NCI-H2227 (cell line): ENCODE results near the gene UBE2D2.

Source experiments
- DNase-seq: peaks from one replicate; lab custom pipeline; 2025; ENCODE audit not compliant: unreplicated experiment; lab: John Stamatoyannopoulos, UW

The UBE2D2 gene

GRCh38 chr5:139659695-139660101, 98.6 kb downstream of the UBE2D2 start:
- no peak for DNase-seq

DNA sequence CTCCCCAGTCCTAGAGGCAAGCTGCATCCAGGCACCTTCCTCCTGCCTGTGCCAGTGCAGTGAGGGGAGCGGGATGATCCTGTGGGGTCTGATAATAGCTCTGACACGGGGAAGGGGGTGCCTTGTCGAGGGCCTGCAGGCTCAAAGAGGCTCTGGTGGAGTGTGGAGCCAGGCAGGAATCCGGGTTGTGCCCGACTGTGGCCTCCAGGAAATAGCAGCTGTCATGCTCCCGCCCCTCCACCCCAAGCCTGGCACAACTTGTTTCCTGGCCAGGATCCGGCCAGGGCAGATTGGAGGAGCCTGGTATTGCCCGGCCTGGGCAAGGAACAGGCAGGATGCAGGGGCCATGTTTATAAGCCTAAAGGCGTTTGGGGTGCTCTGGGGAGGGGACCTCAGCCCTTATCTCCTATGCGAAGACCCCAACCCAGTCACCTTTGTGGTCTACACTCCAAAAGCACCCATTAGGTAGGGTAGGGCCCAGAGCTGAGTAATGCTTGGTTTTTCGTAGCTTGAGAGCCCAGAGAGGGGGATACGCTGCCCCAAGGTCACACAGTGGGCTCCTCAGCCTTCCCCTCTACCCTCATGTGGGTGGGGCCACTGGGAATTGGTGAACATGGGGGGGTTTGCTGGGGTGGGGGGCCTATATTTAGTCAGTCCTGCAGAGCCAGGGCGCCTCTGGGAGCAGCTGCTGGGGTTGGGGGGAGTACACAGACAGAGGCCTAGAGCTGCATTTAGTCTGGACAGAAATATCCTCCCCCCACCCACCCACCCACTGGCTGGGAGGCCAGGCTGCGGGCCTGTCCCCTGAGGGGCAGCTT, 99.2 kb downstream of the UBE2D2 start:
- DNase-seq = no peak

- peak; percentile 25 for DNase-seq
Measured at GRCh38 chr5:139660923-139661814, 100.0 kb downstream of the UBE2D2 start.

DNA sequence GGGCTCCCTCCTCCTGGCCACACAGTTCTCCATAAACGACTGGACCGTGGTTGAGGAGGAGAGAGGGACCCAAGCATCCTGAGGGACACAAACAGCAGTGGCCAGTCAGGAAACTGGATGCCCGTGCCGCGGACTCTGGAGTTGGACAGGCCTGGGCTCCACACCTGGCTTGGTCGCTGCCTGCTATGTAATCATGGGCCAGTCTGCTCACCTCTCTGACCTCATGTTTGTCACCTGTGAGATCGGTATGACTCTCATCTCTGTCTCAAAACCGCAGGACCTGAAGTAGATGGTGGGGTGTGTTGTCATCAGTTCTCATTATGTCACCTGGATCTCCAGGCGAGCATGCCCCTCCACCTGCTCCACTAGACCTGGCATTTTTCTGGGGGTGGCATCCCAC, 101.5 kb downstream of the UBE2D2 start:
- no peak for DNase-seq

DNA sequence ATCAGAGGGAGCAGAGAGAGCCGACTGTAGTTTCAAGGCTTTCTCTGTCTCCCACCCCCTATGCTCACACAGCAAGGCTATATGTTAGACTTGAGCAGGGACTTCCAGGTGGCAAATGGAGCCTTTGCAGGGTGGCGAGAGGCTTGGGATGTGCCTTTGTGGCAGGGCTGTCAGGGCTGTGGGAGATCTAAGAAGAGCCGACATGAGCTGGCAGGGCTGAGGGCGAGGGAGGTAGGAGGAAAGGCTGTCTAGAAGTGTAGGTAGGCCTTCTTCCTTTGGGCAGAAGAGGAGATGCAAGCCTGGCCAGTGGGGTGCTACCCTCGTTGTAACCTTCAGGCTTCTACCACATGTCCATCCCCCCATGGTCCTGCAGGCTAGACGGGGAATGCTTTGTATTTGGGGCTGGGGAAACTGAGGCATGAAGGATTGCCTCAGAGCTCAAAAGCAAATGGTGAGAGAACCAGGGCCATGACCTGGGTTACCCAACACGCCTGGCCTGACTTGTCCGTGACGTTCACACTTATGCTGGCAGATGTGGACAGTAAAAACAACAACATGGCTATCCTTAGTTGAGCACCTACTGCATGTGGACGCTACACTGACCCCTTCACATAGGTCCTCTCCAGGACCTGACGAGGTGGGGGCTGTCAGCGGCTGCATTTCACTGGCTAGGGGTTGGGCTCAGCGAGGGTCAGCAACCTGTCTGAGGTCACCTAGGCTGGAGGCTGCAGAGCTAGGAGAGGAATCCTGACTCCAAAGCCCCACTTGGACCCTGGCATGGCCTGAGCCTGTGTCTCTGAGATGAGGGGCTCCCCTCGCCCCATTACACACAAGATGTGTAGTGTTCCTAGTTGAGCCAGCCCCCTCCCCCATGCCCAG, 102.3 kb downstream of the UBE2D2 start:
- no peak for DNase-seq

GRCh38 chr5:139664086-139664693, 103.1 kb downstream of the UBE2D2 start:
- no peak for DNase-seq

GRCh38 chr5:139664727-139665351, 103.7 kb downstream of the UBE2D2 start:
- DNase-seq = no peak

DNA sequence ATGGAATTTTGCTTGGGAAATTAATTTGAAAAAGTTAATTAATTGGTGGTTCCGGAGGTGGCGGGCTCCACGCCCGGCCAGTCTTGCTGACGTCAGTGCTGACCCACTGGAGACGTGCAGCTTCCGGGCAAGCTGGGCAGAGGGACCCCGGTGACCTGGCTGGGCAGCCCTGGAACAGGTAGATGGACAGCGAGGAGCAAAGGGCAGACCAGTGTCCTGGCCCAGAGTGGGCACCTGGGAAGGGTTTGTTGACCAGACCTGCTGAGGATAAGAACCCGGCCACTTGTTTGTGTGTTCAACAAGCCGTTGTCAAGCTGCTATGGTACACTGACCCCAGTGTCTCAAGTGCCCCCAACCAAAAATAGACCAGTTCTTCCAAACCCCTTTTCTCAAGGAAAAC, 104.5 kb downstream of the UBE2D2 start:
- no peak for DNase-seq

DNA sequence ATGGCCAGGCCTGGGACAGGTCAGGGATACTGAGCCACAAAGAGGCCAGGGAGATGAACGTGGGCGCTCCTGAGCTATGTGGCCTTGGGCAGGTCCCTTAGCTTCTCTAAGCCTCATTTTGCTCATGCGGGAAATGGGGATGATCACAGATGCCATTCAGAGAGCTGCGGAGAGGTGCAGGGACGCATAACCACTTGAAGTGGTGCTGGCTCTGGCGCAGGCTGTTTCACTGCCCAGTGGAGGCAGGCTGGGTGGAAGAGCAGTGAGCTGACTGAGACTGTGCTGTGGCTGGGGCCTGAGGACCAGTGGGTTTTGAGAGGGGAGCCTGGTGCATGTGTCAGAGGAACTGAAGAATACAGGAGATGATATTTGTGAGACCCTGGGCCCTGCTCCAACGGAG, 105.4 kb downstream of the UBE2D2 start:
- no peak for DNase-seq

- no peak for DNase-seq
Measured at GRCh38 chr5:139667001-139667729, 106.0 kb downstream of the UBE2D2 start.

DNA sequence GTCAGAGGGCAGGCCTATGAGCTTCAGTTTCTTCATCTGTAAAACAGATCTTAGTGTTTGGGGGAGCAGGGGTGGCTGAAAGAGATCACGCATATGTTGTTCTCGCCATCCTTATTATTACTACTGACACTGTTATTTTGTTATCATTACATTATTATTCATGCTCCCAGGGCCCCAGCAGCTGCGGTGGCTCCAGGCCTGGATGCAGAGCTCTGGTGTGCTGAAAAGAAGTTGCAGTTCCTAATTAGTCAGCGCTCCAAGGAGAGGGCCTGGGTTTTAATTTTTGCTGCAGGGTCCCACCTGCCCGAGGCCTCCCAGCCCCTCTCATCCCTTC, 106.6 kb downstream of the UBE2D2 start:
- DNase-seq = no peak

- DNase-seq = peak; percentile 37
Measured at GRCh38 chr5:139668064-139668880, 107.1 kb downstream of the UBE2D2 start.

- DNase-seq = no peak
Measured at GRCh38 chr5:139668924-139669661, 108.0 kb downstream of the UBE2D2 start.

DNA sequence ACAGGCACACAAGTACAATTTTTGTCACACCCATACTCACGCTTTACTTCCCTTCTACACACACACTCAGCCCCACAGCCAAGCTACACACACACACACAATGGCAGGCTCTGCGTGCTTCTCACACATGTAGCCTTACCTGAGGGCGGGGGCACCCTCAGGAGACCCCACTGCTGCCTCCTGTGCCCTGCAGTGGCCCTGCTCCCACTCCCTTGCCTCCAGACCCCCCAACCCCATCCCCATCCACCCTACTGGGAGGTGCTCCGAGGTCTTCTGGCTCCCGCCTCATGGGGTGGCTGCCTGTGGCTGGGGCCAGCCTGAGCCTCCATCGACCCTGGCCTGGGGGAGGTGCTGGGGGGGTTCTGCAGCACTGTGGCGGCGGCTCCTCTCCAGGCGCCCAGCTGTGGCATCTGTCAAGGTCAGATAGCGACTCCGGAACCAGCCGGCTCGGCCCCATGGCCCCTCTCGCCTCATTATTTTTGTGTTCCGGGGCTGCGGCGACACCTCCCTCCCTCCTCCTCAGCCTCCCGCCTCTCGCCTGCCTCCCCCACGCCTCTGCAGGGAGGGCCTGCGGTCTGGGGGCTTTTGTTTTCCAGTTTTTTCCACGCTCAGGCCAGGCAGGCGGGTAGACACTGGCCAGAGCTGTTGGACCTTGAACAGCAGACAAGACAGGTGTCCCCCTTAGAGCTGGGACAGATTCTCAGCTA, 108.7 kb downstream of the UBE2D2 start:
- peak; percentile 26 for DNase-seq

DNA sequence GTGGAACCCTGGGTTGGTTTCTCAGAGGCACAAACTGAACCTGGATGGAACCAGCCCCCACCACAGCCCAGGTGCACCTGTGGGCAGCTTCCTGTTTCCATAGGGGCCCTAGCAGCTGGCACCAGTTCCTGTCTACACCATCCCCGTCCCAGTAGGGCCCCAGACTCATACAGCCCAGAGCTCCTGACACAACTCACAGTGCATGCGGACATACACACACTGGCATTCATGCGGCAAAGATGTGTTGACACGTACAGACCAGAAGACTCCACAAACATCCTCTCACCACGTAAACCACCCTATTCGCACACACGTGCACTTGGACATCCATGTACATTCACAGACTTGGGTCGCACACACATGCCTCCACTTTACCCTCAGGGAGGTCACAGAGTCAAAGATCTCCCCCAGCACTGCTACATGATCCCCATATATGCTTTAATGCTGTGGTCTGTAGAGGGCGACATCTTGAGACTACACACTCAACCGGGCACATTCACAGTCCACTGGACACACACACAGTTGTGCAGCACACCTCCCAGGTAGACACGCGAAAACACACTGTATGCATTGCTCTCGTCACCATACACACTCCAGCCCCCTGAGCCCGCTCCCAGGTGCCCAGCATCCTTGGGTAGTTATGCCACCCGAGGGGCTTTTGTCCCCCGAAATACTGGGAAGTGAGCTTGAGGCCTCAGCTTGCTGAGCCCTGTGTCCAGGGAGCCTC, 109.4 kb downstream of the UBE2D2 start:
- no peak for DNase-seq

DNA sequence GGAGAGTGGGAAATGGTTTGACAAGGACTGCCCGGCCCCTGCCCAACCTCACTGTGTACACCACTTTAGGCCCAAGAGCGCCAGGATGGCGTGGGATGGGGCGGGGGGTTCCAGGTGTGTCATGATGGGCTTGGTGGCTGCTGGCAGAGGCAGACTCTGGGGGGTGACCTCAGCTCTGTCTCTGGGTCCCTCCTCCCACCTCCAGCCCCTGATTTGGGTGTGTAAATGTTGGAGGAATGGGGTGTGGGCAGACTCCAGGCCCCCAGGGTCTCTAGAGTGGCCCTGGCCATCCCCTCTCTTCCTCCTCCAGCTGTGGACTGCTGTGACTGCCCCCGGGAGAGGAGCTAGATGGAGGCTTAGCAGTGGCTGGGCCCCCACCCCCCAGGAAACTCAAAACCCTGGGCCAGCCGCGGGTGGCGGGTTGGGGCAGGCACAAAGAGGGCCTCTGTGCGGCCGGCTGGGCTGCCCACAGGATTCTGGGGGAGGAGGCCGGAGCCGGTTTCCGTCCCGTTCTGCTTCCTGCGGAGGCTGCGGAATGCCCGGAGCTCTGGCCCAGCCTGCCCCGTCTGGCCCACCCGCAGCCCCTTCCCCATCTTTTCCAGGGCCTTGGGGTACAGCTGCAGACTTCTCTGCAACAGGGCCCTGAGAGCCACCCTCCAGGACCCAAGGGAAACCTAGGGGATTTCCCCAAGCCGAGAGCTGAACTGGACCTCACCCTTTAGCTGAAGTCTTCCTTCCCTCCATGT, 110.1 kb downstream of the UBE2D2 start:
- no peak for DNase-seq
